Panc1 (cell line): ENCODE measurements around the gene GAR1.

Source experiments
- CTCF ChIP-seq: fragments of 450-650 bp; IDR thresholded peaks from 2 replicates; pipeline ENCODE4 v1.5.1; 2017; ENCODE audit warnings: mild to moderate bottlenecking
- POLR2AphosphoS5 ChIP-seq: IDR thresholded peaks from 2 replicates; pipeline ENCODE4 v1.6.1; 2012; ENCODE audit warnings: mild to moderate bottlenecking, low read depth, low read length, moderate library complexity
- REST ChIP-seq, 2 experiments: IDR thresholded peaks; 2 replicates each; pipeline ENCODE4 v1.6.1; 2011 to 2012; ENCODE audit warnings: low read depth in 2 of 2, control low read depth in 1 of 2, low read length in 1 of 2, mild to moderate bottlenecking in 1 of 2, moderate library complexity in 1 of 2; ENCODE audit not compliant: insufficient read depth in 1 of 2
- SIN3A ChIP-seq: IDR thresholded peaks from 2 replicates; pipeline ENCODE4 v1.6.1; 2012; ENCODE audit warnings: low read depth, mild to moderate bottlenecking, low read length, moderate library complexity, borderline replicate concordance; ENCODE audit not compliant: insufficient read depth
- TCF7L2 ChIP-seq: IDR thresholded peaks from 2 replicates; pipeline ENCODE4 v1.6.1; 2011; ENCODE audit warnings: mild to moderate bottlenecking, low read depth, low read length, inconsistent platforms

GRCh38 chr4:109816082-109816442 lies 500 bp downstream of the GAR1 start:
- TF ChIP-seq CTCF (no peak), SIN3A (no peak), POLR2AphosphoS5 (no peak), REST (IDR thresholded peaks at IDR 0.05; ENCODE audit: insufficient read depth in 1 of 2, low read depth in 2 of 2, low read length in 1 of 2) (no peak), TCF7L2 (no peak)
